ENCODE measurements around the gene KAZALD1.

GRCh38 chr10:101073631-101074030 is 11.8 kb downstream of the KAZALD1 start:
- TF ChIP-seq CEBPB (IDR thresholded peaks at IDR 0.05) (no peak), YY1 (IDR thresholded peaks at IDR 0.05; ENCODE audit: low read depth) (no peak), TAF1 (IDR thresholded peaks at IDR 0.05; ENCODE audit: low read depth) (no peak), NFIC (IDR thresholded peaks at IDR 0.05) (no peak), MAX (IDR thresholded peaks at IDR 0.05) (no peak), RAD21 (IDR thresholded peaks at IDR 0.05; ENCODE audit: low read depth) (no peak), ZBTB7A (IDR thresholded peaks at IDR 0.05; ENCODE audit: low read depth) (no peak), CREB1 (IDR thresholded peaks at IDR 0.05; ENCODE audit: low read depth) (no peak), TEAD4 (IDR thresholded peaks at IDR 0.05) (no peak), REST (IDR thresholded peaks at IDR 0.05; ENCODE audit: low read depth) (no peak), EP300 (IDR thresholded peaks at IDR 0.05; ENCODE audit: borderline replicate concordance) (no peak)

All from Ishikawa (cell line).